GM18499 (cell line): Measurements from ENCODE around the gene MAFG.
"Not testable (repeated sequence)": the region's sequence is repeated elsewhere in the genome, so short reads cannot be mapped to it uniquely, and the experiment has no call there.

ENCODE experiments used
- ATAC-seq: cut with Tn5 transposase; IDR thresholded peaks from one replicate; pipeline ENCODE4 v1.9.1; 2021; ENCODE audit warnings: moderate number of reproducible peaks; ENCODE audit not compliant: insufficient read depth, unreplicated experiment

MAFG gene

GRCh38 chr17:81925860-81926450 lies 1.6 kb downstream of the MAFG start:
- no peak for ATAC-seq

- no peak for ATAC-seq
Measured at GRCh38 chr17:81924557-81925532, 2.7 kb downstream of the MAFG start.

- ATAC-seq: no peak
Measured at GRCh38 chr17:81923302-81924260, 4.0 kb downstream of the MAFG start.

DNA sequence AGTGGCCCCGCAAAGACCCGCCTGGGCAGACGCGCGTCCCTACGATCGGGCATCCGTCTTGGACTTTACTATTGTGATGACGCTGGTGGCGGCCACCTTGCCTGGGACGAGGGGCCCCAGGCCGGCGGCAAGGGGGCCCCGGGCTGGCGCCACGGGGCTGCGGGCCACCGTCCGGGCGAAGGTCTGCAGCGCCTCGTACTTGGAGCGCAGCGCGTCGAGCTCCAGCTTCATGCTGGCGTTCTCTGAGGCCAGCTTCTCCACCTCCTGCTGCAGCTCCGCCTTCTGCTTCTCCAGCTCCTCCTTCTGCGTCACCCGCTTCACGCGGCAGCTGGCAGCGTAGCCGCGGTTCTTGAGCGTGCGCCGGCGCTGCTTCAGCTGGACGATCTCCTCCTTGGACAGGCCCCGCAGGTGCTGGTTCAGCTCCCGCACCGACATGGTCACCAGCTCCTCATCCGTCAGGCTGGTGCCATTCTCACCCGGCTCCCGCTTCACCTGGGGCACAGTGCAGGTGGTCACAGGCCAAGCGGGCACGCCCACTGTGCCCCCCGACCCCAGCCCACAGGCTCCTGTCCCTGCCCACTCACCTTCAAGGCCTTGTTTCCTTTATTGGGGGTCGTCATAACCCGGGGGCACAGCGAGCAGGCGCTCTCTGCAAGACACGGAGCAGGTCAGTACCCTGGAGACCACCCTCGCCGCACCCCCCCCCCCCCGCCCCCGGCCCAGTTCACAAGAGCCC lies 4.8 kb downstream of the MAFG start:
- ATAC-seq: no peak

DNA sequence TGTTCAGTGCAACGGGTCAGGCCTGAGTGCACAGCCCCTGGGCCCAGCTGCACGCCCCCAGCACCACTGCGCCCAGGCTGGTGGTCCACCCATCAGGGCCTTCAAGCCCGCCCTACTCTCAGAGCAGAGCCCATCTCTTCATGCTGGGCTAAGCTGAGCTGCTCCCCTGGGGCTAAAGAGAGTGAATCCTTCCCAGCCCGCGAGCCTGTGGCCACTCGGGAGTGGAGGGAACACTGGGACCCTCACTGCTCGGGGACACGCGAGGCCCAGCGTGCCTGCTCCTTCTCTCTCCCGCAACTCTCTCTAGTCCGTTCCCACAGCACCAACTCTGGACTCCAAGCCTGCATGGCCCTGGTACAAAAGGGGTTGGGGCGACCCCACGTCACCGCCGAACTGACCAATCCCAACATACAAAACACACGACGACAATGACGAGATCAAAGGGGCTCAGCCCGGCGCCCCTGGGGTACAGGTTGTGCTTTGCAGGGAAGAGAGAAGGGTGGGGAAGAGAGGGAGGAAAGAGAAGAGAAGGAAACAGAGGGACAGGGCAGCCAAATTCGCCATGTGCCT lies 5.5 kb downstream of the MAFG start:
- ATAC-seq: no peak

- no peak for ATAC-seq
Measured at GRCh38 chr17:81921537-81921862, 6.0 kb downstream of the MAFG start.

DNA sequence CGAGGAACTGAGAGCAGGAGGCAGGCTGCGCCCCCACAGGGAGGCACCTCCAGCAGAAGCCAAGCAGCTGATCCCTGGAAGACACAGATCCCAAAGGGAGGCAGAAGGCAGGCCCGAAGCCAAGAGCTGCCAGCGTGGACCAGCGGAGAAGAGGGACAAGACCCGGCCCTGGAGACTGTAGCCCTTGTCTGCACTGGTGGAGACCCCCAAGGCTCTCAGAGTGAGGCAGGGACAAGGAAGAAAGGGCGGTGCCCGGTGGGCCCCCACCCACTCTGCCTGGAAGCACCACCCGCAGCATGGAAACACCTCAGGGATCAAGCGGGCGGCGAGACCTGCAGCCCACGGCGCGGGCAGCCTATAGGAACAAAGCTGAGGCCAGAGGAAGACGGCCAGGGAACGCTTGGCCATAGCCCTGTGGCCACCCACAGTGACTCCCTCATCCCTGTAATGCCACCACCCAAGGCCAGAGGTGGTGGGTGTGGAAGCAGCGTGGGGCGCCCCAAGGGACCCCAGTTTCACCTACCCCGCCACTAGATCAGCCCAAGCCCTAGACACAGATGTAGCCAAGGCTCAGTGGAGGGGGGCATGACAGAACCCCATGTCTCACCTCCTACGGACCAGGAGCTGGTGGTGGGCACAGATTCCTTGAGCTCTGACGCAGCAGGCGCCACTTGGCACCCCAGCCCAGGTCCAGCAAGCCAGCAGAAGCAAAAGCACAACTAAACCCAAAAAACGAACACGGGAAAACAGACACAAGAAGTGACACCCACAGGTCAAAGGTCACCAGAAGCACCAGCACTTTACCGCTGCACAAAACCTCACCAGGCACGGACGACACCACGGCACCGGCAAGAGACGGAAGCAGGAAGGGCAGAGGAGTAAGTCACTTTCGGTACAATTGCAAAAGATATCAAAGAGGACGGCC lies 6.7 kb downstream of the MAFG start:
- ATAC-seq: no peak

GRCh38 chr17:81918832-81919545 lies 8.5 kb downstream of the MAFG start:
- no peak for ATAC-seq

GRCh38 chr17:81918333-81918669 lies 9.2 kb downstream of the MAFG start:
- ATAC-seq: not testable (repeated sequence)

GRCh38 chr17:81917565-81918332 lies 9.8 kb downstream of the MAFG start, which contains the start of gene SIRT7:
TSS of gene SIRT7 (minus strand) at chr17:81918176. CDS start at chr17:81918131, 45 bp downstream.
- ATAC-seq: no peak

DNA sequence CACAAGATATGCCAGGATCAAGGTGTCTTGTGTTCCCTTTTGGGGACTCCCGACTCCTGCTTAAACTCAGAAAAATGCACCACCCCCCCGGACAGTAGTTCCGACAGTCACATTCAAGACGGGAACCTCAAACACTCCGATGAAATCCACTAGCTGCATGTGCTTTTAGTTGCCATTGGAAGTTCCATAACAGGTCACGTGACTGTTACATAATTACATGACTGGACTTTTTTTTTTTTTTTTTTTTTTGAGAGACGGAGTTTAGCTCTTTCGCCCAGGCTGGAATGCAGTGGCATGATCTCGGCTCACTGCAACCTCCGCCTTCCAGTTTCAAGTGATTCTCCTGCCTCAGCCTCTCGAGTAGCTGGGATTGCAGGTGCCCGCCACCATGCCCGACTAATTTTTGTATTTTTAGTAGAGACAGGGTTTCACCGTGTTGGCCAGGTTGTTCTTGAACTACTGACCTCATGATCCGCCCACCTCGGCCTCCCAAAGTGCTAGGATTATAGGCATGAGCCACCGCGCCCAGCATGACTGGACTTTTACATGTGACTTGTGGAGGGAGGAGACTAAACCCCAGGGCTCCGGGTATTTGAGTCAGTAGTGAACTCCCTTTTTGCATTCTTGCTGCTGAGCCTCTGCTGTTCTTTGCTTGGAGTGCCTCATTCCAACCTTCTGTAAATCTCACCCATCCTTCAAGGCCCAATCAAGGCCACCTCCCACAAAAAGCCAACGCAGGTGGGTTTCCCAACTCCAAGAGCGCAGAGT lies 11.1 kb downstream of the MAFG start:
- ATAC-seq: no peak

GRCh38 chr17:81915331-81915730 lies 12.2 kb downstream of the MAFG start:
- no peak for ATAC-seq

GRCh38 chr17:81914103-81914850 lies 13.3 kb downstream of the MAFG start:
- no peak for ATAC-seq

DNA sequence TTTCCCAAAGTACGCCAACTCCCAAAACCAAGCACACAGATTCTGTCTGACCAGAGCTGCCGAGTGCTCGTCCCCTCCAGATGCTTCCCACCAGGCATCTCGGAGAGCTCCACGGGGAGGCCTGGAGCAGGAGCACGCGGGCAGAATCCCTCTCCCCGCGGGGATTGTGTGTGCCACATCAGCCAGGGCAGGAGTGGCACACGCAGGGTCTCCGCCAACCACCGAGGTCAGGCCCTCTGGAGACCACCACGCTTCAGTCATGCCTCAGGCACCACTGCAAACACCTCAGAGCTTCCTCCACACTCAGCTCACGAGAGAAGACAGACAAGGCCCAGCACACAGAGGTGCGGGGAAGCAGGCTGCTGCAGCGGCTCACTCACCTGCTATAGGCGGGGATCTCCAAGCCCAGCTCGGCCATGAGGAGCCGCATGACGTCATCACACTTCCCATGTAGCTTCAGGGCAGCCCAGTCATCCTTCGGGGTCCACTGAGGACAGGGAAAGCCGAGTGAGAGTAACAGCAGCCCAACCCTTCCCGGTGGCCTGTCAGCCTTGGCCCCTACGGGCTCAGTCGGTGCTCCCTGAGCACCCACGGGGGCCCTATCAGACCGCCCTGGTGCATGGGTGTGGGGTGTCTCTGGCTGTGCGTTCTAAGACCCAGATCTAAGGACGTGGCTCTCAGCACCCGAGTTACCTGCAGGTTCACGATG lies 14.0 kb downstream of the MAFG start:
- no peak for ATAC-seq
